A549 (cell line): ENCODE measurements around the gene NPB. TPM values are rescaled to one million over a fixed set of nuclear protein-coding genes. Genes with fewer than 3 reads are reported as not detected.
A peak's percentile ranks its signal among the peaks of the same experiment; 100 is the strongest.

Experiments
- ATAC-seq, 2 experiments: fragments of 200-7000 bp in 1 of 2; fragments of >200 bp in 1 of 2; cut with Nextera tagmentation in 1 of 2; cut with Tn5 transposase in 1 of 2; 3 replicates each; pipeline versions ENCODE4 v1.8.0 to v1.9.1; 2018 to 2020; ENCODE audit warnings: mild to moderate bottlenecking in 1 of 2, moderate library complexity in 1 of 2
- CTCF ChIA-PET: fragments of 300-600 bp; sonication (Branson Sonifier 250); formaldehyde crosslinking; extraction: SDS; loops from one replicate; lab custom pipeline; 2021; ENCODE audit warnings: antibody characterized with exemption, inconsistent platforms; lab: Yijun Ruan, JAX
- POLR2A ChIA-PET: fragments of 350-600 bp; formaldehyde crosslinking; extraction: SDS; loops from one replicate; lab custom pipeline; 2021; ENCODE audit warnings: antibody characterized with exemption, inconsistent platforms; lab: Yijun Ruan, JAX
- DNase-seq, 2 experiments: peaks; one replicate each; pipeline versions ENCODE4 v3.0.0 to v3.0.0-alpha.2; 2011 to 2016; ENCODE audit warnings: low read depth in 1 of 2, low spot score in 1 of 2
- FAIRE-seq: peaks from 2 replicates; lab custom pipeline; 2011; peaks lifted over from hg19 to GRCh38; lab: Jason Lieb, UNC
- H3K27ac ChIP-seq, 2 experiments: fragments of >200 bp; sonication (Bioruptor Twin); formaldehyde crosslinking; 3 replicates each; pipeline ENCODE4 v1.5.1; 2016 to 2017
- H3K4me1 ChIP-seq: fragments of >200 bp; sonication (Bioruptor Twin); formaldehyde crosslinking; 3 replicates; pipeline ENCODE4 v1.6.1; 2016
- H3K4me2 ChIP-seq: fragments of >200 bp; sonication (Bioruptor Twin); formaldehyde crosslinking; 3 replicates; pipeline ENCODE4 v1.6.1; 2016
- H3K4me3 ChIP-seq: fragments of >200 bp; sonication (Bioruptor Twin); formaldehyde crosslinking; 3 replicates; pipeline ENCODE4 v1.5.1; 2016
- H3K9me3 ChIP-seq: fragments of >200 bp; sonication (Bioruptor Twin); formaldehyde crosslinking; 3 replicates; pipeline ENCODE4 v1.6.1; 2016
- CEBPB ChIP-seq, 2 experiments: fragments of >200 bp in 1 of 2; sonication (Bioruptor Twin) in 1 of 2; formaldehyde crosslinking in 1 of 2; IDR thresholded peaks; 2 replicates each; pipeline ENCODE4 v1.6.1; 2012 to 2016
- E2F6 ChIP-seq: IDR thresholded peaks from 2 replicates; pipeline ENCODE4 v1.6.1; 2012; ENCODE audit warnings: low read depth, borderline replicate concordance
- ELK1 ChIP-seq: fragments of 150-350 bp; IDR thresholded peaks from 2 replicates; pipeline ENCODE4 v1.6.1; 2014; ENCODE audit warnings: low read depth, mild to moderate bottlenecking, low read length
- ESRRA ChIP-seq: fragments of 150-350 bp; IDR thresholded peaks from 2 replicates; pipeline ENCODE4 v1.6.1; 2014; ENCODE audit warnings: mild to moderate bottlenecking, low read length, borderline replicate concordance
- FOSB ChIP-seq: fragments of 250-450 bp; sonication (Bioruptor Pico); IDR thresholded peaks from 2 replicates; pipeline ENCODE4 v1.5.0; 2020; ENCODE audit warnings: mild to moderate bottlenecking, moderate library complexity
- FOSL2 ChIP-seq, 2 experiments: fragments of 450-650 bp in 1 of 2; fragments of >200 bp in 1 of 2; sonication (Bioruptor Twin) in 1 of 2; formaldehyde crosslinking; IDR thresholded peaks; 2 replicates each; pipeline versions ENCODE4 v1.5.0 to v1.6.1; 2016 to 2020; ENCODE audit warnings: mild to moderate bottlenecking in 1 of 2, moderate library complexity in 1 of 2
- FOXS1 ChIP-seq: fragments of 250-450 bp; sonication (Bioruptor Pico); IDR thresholded peaks from 2 replicates; pipeline ENCODE4 v1.5.0; 2020; ENCODE audit warnings: mild to moderate bottlenecking, moderate library complexity
- GATA3 ChIP-seq: IDR thresholded peaks from 2 replicates; pipeline ENCODE4 v1.6.1; 2012; ENCODE audit warnings: borderline replicate concordance
- HES2 ChIP-seq: fragments of >200 bp; sonication (Bioruptor Twin); formaldehyde crosslinking; IDR thresholded peaks from 2 replicates; pipeline ENCODE4 v1.6.1; 2016
- HMGXB4 ChIP-seq: fragments of 250-450 bp; sonication (Bioruptor Pico); IDR thresholded peaks from 2 replicates; pipeline ENCODE4 v1.5.0; 2021; ENCODE audit warnings: mild to moderate bottlenecking, moderate library complexity, borderline replicate concordance
- HOXA7 ChIP-seq: fragments of 250-450 bp; sonication (Bioruptor Pico); IDR thresholded peaks from 2 replicates; pipeline ENCODE4 v1.5.0; 2020; ENCODE audit warnings: mild to moderate bottlenecking, moderate library complexity
- JUN ChIP-seq, 2 experiments: fragments of >200 bp; sonication (Bioruptor Twin); formaldehyde crosslinking; IDR thresholded peaks; 2 replicates in 1 of 2; 3 replicates in 1 of 2; pipeline ENCODE4 v1.6.1; 2016 to 2017
- JUNB ChIP-seq: fragments of >200 bp; sonication (Bioruptor Twin); formaldehyde crosslinking; IDR thresholded peaks from 2 replicates; pipeline ENCODE4 v1.6.1; 2016
- KDM5A ChIP-seq: fragments of 200-600 bp; sonication (generic); IDR thresholded peaks from 2 replicates; pipeline ENCODE4 v1.6.1; 2016; ENCODE audit warnings: antibody characterized with exemption, mild to moderate bottlenecking
- MAX ChIP-seq: IDR thresholded peaks from 2 replicates; pipeline ENCODE4 v1.6.1; 2012
- MYC ChIP-seq: IDR thresholded peaks from 2 replicates; pipeline ENCODE4 v1.6.1; 2012; ENCODE audit warnings: mild to moderate bottlenecking, inconsistent platforms, low read length, improper control_type of control experiment, borderline replicate concordance
- NFE2L2 ChIP-seq: fragments of 150-350 bp; conservative IDR thresholded peaks from 2 replicates; pipeline ENCODE4 v1.6.1; 2014; ENCODE audit warnings: low read length
- PBX3 ChIP-seq: IDR thresholded peaks from 2 replicates; pipeline ENCODE4 v1.6.1; 2012
- POLR2AphosphoS2 ChIP-seq: conservative IDR thresholded peaks from 2 replicates; pipeline ENCODE4 v1.6.1; 2012; ENCODE audit warnings: low read length, improper control_type of control experiment, inconsistent platforms
- RAD21 ChIP-seq, 2 experiments: fragments of >200 bp in 1 of 2; sonication (Bioruptor Twin) in 1 of 2; formaldehyde crosslinking in 1 of 2; IDR thresholded peaks in 1 of 2; conservative IDR thresholded peaks in 1 of 2; 2 replicates in 1 of 2; 3 replicates in 1 of 2; pipeline ENCODE4 v1.6.1; 2012 to 2018; ENCODE audit warnings: inconsistent platforms in 1 of 2
- RARB ChIP-seq: fragments of 250-450 bp; sonication (Bioruptor Pico); IDR thresholded peaks from 2 replicates; pipeline ENCODE4 v1.8.0; 2021; ENCODE audit warnings: mild to moderate bottlenecking, moderate library complexity
- RCOR1 ChIP-seq: fragments of 150-350 bp; IDR thresholded peaks from 2 replicates; pipeline ENCODE4 v1.6.1; 2014; ENCODE audit warnings: antibody characterized with exemption, low read length, low read depth
- RFX5 ChIP-seq: fragments of 450-650 bp; IDR thresholded peaks from 2 replicates; pipeline ENCODE4 v1.7.1; 2014; ENCODE audit warnings: antibody characterized with exemption, mild to moderate bottlenecking, moderate library complexity
- SREBF2 ChIP-seq: fragments of 450-650 bp; IDR thresholded peaks from 2 replicates; pipeline ENCODE4 v1.6.1; 2014; ENCODE audit warnings: mild to moderate bottlenecking, moderate library complexity
- USF2 ChIP-seq: fragments of 450-650 bp; IDR thresholded peaks from 2 replicates; pipeline ENCODE4 v1.6.1; 2014; ENCODE audit warnings: antibody characterized with exemption
- ZC3H11A ChIP-seq: fragments of 450-650 bp; IDR thresholded peaks from 2 replicates; pipeline ENCODE4 v1.6.1; 2014; ENCODE audit warnings: antibody characterized with exemption, mild to moderate bottlenecking
- ZNF302 ChIP-seq: fragments of 250-450 bp; sonication (Bioruptor Pico); IDR thresholded peaks from 2 replicates; pipeline ENCODE4 v1.9.0; 2021; ENCODE audit warnings: inconsistent platforms, mild to moderate bottlenecking, moderate library complexity
- WGBS: methylation state at CpG from one replicate; pipeline ENCODE4 v1.1.6; 2017; ENCODE audit errors: missing lambda C conversion rate; 5-methylcytosine and 5-hydroxymethylcytosine counted together
- polyA plus RNA-seq, 4 experiments: library from polyadenylated mRNA; depleted of rRNA in 3 of 4; stranded (reverse); fragments of >200 nt; fragmentation: RNase III in 1 of 4; extraction: RNeasy Plus Mini Kit Qiagen cat#74134 plus additional on column Dnase treatment in 1 of 4; gene quantifications; 2 replicates in 3 of 4; 3 replicates in 1 of 4; pipeline ENCODE4 v1.2.3, GENCODE V29; 2011 to 2017

Gene NPB
- polyA plus RNA-seq, 2 of the 4 experiments (the other 2 are of a cell fraction), result 0.41 to 0.45 TPM

GRCh38 chr17:81891303-81891552 is 10.8 kb upstream of the NPB start:
- peaks cover 26% of the 10 kb centered on the region for H3K4me1 ChIP-seq
- FAIRE-seq, result no peak
- H3K4me2 ChIP-seq, result peak overlapping the region; percentile 99
- DNase-seq, result no peak
- WGBS, result 2% methylated on average over 26 of the region's 40 CpGs
- peak overlapping the region; percentile 90 for H3K4me3 ChIP-seq
- POLR2A ChIA-PET, result no interaction called here
- no peak for TF ChIP-seq MYC
- no peak for TF ChIP-seq E2F6
- TF ChIP-seq CEBPB (IDR thresholded peaks at IDR 0.05), result no peak
- no peak for TF ChIP-seq PBX3
- TF ChIP-seq JUNB, result no peak
- TF ChIP-seq RAD21 (conservative IDR thresholded peaks at IDR 0.05 in 1 of 2, IDR thresholded peaks at IDR 0.05 in 1 of 2), result no peak
- TF ChIP-seq JUN (IDR thresholded peaks at IDR 0.05), result no peak
- no peak for TF ChIP-seq FOXS1
- TF ChIP-seq POLR2AphosphoS2, result no peak
- TF ChIP-seq NFE2L2, result no peak
- TF ChIP-seq ELK1, result no peak
- no peak for TF ChIP-seq MAX
- TF ChIP-seq ZNF302 (CRISPR knock-in tag), result no peak
- TF ChIP-seq USF2, result no peak
- TF ChIP-seq HES2, result no peak
- TF ChIP-seq FOSB, result no peak
- TF ChIP-seq FOSL2 (IDR thresholded peaks at IDR 0.05), result no peak
- TF ChIP-seq FOSL2 (CRISPR knock-in tag; IDR thresholded peaks at IDR 0.05), result no peak
- no peak for TF ChIP-seq HOXA7
- peak overlapping the region; percentile 94 to 98 for H3K27ac ChIP-seq
- ATAC-seq, result peak in 1 of 2 experiments; percentile 11; a peak in 2 of 6 replicates
- H3K9me3 ChIP-seq, result no peaks in the 10 kb centered on the region
- CTCF ChIA-PET, result interaction anchor here (1.1 to 2.4 kb wide), 3 partner anchors 22 to 37 kb away, joined by 3 to 9 read pairs (median 7); partner anchors contain the start of gene MAFG

GRCh38 chr17:81895400-81895799 is 6.6 kb upstream of the NPB start:
- FAIRE-seq (no peak), DNase-seq (no peak), ATAC-seq (no peak)
- POLR2A ChIA-PET, result no interaction called here
- Histone ChIP-seq H3K9me3 (no peaks in the 10 kb centered on the region), H3K4me2 (no peak overlapping the region), H3K4me1 (peaks cover 42% of the 10 kb centered on the region), H3K27ac (no peak overlapping the region), H3K4me3 (no peak overlapping the region)
- CTCF ChIA-PET, result no interaction called here
- WGBS, result 91% methylated on average over 11 of the region's 11 CpGs
- TF ChIP-seq KDM5A, result no peak
- TF ChIP-seq ELK1, result no peak
- no peak for TF ChIP-seq SREBF2
- no peak for TF ChIP-seq JUN (IDR thresholded peaks at IDR 0.05)
- TF ChIP-seq RCOR1, result no peak
- no peak for TF ChIP-seq RFX5
- TF ChIP-seq ESRRA, result no peak
- TF ChIP-seq RAD21 (conservative IDR thresholded peaks at IDR 0.05 in 1 of 2, IDR thresholded peaks at IDR 0.05 in 1 of 2), result no peak
- no peak for TF ChIP-seq PBX3
- no peak for TF ChIP-seq RARB (CRISPR knock-in tag)
- TF ChIP-seq FOSB, result no peak
- TF ChIP-seq ZC3H11A, result no peak
- TF ChIP-seq ZNF302 (CRISPR knock-in tag), result no peak
- no peak for TF ChIP-seq HMGXB4 (CRISPR knock-in tag)
- no peak for TF ChIP-seq GATA3
- no peak for TF ChIP-seq E2F6
